NCI-H1694 (cell line): Measurements from ENCODE around the gene NIPSNAP2.
"Not testable (repeated sequence)": the region's sequence is repeated elsewhere in the genome, so short reads cannot be mapped to it uniquely, and the experiment has no call there.

Source experiments
- DNase-seq: peaks from one replicate; lab custom pipeline; 2025; lab: John Stamatoyannopoulos, UW

NIPSNAP2 gene

DNA sequence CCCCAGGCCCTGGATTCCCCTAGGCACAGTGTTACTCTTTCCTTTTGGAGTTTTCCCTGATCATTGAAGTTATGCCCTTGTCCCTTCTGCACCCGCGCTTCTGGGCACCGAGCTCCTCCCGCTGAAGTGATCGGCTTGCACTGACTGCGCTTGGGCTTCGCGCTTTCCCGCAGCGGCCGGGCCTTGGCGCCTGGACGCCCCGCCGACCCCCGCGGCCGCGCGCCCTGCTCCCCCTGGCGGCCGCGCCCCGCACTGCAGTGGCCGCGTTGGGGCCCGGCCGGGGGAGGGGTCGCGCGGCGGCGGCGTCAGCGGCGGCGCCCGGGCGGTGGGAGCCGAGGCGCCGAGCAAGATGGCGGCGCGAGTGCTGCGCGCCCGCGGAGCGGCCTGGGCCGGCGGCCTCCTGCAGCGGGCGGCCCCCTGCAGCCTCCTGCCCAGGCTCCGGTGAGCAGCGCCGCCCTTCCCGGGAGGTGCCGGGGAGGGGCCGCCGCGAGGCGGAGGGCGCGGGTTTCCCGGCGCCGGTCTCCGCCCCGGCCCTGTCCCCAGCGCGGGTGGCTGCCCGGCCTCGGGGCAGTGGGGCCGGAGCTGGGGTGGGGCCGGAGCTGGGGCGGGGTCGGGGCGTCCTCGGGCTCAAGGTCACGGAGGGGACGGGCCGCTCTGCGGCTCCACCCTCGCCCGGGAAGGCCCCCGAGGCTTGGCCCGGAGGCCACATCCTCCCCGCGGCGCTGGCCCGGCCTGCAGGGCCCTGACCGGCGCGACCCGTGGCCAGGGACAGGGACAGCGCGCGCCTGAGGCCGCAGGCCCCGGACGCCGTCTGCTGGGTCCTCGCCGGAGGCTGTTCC, at the start of gene NIPSNAP2:
NIPSNAP2 (plus strand) TSS at position 325 of the 839 bp plus-strand sequence; CDS start at position 350, 25 bp downstream.
- DNase-seq: no peak

DNA sequence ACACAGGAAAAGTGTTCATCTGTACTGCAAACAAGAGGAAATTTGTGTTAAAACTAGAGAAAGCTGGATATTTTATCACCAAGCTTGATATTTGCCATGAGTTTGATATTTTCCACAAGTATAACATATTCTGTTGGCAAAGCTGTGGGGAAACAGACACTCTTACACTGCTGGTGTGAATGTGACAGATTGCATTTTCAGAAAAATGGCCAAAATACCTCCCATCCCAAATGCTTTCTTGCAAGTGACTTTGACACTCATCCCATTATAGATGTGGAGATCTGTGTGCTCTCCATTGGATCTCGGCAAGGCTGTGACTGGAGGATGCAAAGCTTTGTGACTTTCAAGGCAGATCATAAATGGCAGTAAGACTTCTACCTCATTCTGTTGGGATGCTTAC, 46.6 kb upstream of the NIPSNAP2 start:
- DNase-seq: no peak

DNA sequence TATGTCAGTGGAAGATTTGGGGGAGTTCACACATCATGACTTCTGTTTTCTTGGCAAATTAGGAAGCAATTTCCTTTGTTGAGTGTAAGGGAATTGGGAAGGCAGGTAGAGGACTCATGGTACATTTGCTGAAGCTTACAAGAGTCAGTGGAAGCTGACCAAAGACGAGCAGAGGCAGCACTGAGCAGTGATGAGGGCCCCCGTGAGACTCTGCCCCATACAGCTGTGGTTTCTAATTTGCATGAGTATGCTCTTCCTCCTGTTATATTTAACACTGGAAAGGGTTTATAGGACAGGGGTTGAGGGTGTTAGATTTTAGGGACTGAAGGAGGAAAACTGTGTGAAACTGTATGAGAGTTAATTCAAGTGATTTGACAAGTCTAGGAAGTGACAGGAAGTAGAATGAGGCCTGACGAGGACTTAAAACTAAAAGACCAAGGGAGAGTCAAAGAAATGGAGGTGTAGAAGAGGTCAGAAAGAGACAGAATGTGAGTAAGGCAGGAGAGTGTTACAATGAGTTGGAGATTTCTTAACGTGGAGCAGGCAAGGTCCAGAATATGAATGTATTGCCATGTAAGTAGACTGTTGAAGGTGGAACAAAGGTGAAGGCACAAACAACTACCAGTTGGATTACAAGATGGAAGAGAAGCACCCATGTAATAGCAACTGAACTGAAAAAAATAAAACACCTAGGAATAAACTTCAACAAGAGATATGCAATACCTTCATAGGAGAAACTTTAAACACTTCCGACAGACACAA, 36.2 kb upstream of the NIPSNAP2 start:
- DNase-seq: no peak

DNA sequence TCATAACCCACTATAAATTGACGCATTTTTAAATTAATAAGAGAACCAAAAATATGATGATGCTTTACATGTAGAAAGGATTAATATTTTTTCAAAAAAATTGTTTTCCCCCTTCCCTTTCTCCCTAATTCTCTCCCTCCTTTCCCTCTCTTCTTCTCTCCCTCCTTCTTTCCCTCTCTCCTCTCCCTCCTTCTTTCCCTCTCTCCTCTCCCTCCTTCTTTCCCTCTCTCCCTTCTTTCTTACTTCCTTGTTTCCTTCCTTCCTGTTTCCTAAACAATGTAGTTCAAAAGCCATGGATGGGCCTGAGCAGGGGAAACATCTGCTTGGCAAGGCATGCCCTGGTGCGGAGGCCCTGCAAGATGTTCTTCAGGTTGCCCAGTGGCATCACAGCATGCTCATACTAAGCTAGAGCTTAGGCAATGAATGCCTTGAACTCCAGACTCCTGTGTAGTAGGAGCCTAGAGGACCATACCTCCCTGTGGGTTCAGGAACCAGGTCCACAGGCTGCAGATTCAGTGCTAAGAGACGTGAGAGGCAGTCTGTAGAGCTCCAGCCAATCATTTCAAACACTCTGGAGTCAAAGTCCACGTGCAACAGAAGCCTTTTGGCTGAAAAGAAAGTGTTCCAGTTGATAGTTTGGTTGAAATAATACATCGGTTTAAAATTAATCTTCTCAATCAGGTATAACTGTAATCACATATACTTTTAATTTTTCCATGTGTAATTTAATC, 32.8 kb upstream of the NIPSNAP2 start:
- no peak for DNase-seq

DNA sequence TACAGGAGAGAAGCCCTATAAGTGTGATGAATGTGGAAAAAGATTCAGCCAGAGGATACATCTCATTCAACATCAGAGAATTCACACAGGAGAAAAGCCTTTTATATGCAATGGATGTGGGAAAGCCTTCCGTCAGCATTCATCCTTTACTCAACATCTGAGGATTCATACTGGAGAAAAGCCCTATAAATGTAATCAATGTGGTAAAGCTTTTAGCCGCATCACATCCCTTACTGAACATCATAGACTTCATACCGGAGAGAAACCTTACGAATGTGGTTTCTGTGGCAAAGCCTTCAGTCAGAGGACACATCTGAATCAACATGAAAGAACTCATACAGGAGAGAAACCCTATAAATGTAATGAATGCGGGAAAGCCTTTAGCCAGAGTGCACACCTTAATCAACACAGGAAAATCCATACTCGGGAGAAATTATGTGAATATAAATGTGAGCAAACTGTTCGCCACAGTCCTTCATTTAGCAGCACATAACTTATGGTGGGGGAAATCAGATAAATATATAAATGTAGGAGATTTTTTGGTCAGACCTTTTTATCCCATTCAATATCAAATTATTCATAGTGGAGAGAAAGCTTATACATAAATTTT, 24.8 kb upstream of the NIPSNAP2 start:
- DNase-seq: no peak

DNA sequence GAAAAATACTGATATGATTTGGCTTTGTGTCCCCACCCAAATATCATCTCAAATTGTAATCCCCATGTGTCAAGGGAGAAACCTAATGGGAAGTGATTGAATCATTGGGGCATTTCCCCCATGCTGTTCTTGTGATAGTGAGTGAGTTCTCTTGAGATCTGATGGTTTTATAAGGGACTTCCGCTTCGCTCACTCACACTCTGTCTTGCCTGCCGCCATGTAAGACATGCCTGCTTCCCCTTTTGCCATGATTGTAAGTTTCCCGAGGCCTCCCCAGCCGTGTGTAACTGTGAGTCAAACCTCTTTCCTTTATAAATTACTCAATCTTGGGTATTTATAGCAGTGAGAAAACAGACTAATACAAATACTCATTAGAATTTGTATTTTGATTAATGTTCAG, 17.8 kb upstream of the NIPSNAP2 start:
- DNase-seq: no peak

DNA sequence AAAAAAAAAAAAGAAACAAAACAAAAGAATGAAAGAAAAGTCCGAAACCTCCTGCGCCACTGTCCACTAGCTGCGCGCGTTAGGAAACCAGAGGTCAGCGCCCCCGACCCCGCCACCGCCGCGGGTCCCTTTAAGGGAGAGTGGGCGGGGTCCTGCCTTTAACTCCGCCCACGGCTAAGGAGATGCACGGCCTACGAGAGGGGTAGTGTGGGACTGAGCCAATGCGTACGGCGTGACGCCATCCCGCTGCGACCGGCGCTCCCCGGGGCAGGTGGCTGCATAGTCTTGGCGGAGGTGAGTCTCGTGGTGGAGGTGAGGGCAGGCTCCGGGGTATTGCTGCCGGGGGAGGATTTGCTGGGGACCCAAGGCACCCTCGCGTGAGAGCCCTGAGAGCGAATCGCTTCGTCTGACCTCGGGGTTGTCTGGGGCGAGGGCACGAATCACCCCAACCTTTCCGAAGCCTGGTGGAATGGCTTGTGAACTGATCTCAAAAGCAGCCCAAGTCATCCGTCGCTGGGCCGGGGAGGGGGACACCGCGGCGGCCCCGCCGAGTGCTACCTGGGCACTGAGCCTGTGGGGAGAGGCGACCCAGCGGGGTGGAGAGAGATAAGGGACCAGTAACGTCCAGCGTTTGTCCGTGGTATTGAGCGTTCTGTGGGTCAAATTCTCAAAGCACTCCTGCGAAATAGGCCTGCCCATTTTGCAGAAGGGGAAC, 12.6 kb upstream of the NIPSNAP2 start, which contains the start of gene MRPS17:
MRPS17 (plus strand) TSS at position 241 of the 715 bp plus-strand sequence. CDS start 1,319 bp downstream, outside the sequence.
- DNase-seq: peak; percentile 73

DNA sequence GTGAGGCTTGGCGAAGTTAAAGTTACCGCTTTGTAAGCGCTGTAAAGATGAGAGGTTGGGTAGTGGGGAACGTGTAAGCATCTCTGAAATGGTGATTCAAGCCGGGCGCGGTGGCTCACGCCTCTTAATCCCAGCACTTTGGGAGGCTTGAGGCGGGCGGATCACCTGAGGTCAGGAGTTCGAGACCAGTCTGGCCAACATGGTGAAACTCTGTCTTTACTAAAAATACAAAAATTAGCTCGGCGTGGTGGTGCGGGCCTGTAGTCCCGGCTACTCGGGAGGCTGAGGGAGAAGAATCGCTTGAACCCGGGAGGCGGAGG, 12.1 kb upstream of the NIPSNAP2 start:
- not testable (repeated sequence) for DNase-seq

DNA sequence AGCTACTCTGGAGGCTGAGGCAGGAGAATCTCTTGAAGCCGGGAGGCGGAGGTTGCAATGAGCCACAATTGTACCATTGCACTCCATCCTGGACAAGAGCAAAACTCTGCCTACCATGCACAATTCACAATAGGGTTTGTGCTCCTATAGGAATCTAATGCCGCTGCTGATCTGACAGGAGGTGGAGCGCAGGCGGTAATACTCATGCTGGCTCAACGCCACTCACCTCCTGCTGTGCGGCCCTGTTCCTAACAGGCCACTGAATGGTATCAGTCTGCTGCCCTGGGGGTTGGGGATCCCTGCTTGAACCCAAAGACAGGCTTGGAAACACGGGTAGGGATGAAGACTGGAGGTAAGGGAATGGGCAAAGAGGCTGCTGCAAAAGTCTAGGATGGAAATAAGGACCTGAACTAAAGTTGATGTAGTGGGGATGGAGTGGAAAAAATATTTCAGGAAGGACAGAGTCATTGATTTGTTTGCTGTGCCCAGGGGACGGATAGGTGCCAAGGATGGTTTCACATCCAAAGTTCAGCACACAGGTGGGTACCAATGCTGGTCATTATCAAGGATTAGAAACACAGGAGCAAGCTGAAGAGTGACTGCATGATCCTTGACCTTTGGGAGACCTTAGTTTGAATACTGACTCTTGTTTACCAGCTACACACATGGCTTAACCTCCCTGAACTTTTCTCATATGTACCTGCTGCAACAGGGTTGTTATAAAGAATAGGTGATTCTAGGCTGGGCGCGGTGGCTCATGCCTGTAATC, 10.5 kb upstream of the NIPSNAP2 start:
- DNase-seq: no peak

DNA sequence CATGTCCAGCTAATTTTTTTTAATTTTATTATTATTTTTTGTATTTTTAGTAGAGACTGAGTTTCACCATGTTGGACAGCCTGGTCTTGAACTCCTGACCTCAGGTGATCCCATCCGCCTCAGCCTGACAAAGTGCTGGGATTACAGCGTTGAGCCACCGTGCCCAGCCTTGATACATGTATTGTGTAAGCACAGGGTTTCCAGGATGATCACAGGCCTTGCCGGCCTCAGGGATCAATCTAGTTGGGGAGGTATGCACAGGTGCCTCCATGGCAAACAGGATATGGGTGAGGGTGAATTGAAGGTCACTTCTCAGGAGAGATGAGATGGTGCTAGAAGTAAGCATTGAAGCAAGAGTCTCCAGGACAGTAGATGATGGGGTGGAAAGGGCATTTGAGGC, 7.2 kb upstream of the NIPSNAP2 start:
- DNase-seq: no peak

DNA sequence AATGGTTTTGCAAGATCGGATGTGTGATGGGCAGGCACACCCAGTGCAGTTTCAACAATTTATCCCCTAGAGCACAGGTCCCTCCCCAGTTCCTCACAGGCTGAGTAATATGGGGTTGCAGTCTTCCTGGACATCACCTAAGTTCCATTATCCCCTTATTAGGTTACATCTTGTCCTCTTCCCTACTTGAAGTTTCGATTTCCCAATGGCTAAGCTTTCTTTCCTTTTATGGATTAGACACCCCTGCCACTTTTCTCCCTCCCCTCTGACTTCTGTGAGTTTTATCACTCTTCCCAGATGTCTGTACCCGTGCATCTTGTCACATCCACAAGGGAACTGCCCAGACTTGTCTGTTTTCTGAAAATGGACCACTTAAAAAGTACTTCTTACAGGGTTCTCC, 2.4 kb upstream of the NIPSNAP2 start:
- DNase-seq: no peak

DNA sequence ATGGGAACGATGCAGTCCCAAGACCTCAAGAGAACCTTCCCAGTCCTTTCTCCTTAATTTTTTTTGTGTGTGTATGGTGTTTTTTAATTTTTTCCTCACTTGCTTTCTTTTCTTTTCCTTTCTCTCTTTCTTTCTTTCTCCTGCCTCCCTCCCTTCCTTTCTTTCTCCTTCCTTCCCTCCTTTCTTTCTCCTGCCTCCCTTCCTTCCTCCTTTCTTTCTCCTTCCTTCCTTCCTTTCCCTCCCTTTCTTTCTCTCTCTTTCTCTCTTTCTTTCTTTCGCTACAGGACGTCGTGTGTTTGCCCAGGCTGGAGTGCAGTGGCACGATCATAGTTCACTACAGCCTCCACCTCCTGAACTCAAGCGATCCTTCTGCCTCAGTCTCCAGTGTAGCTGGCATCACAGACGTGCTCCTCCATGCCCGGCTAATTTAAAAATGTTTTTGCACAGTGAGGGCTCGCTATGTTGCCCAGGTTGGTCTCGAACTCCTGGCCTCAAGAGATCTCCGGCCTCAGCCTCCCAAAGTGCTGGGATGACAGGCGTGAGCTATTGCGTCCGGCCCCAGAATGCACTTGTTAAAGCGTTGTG, 709 bp upstream of the NIPSNAP2 start:
- DNase-seq: no peak

DNA sequence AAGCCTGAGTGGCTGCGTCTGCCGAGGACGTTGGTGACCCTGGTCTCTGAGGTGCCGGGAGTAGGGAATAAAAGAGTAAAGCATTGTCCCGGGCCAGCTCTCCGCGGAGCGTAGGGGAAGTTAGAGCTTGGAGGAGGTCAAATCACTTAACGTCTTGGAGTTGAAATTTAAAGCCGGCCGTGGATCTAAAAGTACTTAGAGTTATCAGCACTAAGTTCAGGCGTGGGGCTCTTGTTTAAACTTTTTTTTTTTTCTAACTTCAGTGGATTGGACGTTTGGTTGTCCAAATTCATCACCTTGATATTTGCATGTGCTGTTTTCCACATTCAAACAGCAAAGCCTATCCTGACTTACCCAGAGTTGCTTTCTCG, 700 bp downstream of the NIPSNAP2 start:
- DNase-seq: no peak

DNA sequence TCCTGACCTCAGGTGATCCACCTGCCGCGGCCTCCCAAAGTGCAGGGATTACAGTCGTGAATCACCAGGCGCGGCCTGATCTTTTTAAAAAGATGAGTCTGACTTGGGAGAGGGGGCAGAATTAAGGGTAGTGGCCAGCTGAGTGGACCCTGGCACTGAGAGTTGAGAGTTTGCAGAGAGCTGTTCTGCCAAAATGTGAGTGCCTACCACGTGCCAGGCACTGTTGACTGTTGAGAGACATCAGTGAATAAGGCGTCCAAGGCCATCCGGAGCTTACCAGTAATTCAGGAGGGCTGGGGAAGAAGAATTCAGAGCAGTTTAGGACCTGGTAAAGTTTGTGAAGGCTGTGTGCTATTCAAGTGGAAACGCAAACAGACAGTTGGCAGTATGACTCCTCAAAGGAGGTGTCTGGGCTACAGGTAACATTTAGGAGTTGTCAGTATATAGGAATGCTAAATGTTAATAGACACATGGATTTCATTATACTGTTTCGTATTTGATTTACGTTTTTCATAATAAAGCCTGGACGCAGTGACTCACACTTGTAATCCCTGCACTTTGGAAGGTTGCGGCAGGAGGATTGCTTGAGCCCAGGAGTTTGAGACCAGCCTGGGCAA, 1.5 kb downstream of the NIPSNAP2 start:
- no peak for DNase-seq

DNA sequence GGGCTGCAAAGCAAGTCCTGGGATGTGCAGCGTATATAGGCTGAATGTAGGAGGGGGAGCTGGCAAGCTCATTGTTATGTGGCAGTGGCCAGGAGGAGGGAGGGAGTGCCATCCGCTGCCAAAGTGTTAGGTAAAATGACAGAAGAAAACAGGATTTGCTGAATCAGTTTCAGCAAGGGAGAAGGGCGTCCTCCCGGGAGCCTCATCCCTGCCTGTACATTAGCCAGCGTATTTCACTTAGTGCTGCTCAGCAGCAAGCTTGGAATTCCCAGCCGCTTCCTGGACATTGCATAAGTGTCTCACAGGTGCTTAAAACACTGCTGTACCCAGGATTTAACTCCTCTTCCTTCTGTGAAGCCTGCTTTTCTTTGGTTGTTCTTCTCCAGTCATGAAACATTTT, 2.5 kb downstream of the NIPSNAP2 start:
- DNase-seq: no peak

DNA sequence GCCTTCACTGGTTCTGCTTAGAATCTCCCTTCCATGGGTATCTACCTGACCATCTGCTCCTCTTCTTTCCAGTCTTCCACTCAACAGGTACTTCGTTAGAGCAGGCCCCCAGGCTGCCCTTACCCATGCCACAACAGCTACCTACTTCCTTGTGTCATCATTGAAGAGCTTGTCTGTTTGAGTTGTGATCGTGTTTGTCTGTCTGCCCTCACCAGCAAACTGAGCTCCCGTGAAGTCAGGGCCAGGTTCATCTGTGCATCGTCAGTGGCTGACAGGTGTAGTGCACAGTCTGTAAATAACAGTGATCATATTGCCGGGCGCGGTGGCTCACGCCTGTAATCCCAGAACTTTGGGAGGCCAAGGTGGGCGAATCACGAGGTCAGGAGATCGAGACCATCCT, 5.0 kb downstream of the NIPSNAP2 start:
- DNase-seq: no peak

DNA sequence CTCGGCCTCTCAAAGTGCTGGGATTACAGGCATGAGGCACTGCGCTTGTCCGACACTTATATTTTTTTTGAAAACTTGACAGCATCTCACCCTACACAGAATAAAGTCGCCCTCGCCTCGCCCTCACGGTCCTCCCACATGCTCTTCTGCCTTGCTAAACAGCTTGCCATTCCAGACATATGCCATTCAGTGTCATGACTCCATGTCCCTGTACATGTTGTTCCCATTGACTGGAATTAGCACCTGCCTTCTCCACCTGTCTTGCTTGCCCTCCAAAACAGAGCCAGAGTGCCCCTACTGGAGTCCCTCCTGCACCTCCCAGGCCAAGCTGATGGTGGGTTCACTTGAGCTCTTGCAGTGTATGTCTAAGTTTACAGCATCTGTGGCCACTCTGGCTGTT, 6.2 kb downstream of the NIPSNAP2 start:
- no peak for DNase-seq

DNA sequence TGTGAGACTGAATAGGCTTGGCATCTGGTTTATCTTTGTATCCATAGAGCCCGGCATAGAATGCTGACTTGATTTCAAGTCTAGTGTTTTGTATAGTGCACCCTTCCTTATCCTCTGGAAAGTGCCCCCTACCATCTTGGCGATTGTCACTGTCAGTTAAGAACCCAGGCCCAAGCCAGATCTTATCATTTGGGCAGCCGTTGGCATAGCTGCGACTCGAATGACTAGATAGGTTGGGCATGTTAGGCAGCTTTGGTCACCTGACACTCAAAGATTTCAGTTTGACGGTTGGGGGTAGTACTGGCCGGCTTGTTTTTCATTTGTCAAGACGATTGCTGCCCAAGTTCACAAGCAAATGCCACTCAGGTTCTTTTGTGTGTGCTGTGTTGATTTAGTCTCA, 6.6 kb downstream of the NIPSNAP2 start:
- DNase-seq: no peak

DNA sequence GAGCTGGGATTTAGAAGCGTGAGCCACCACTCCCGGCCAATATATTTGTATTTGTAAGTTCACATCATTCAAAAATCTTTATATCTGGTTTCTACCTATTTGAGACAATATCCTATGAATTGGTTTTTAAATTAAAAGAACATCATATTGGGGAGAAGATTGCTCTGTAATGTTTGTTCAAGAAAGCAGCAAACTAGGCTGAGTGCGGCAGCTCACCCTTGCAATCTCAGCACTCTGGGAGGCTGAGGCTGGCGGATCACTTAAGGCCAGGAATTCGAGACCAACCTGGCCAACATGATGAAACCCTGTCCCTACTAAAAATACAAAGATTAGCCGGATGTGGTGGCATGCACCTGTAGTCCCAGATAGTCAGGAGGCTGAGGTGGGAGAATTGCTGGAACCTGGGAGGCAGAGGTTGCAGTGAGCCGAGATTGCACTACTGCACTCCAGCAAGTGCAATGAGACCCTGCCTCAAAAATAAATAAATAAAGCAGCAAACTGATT, 9.4 kb downstream of the NIPSNAP2 start:
- no peak for DNase-seq
